Activated CD8-positive, alpha-beta T cell treated with anti-CD3 and anti-CD28 coated beads for 36 hours (primary cell): ENCODE results near the gene RAB11FIP4. TPM values are rescaled to one million over a fixed set of nuclear protein-coding genes. Genes with fewer than 3 reads are reported as not detected.
A peak's percentile ranks its signal among the peaks of the same experiment; 100 is the strongest.

ENCODE experiments used
- ATAC-seq: fragments of 200-7000 bp; cut with Tn5 transposase; one replicate; pipeline ENCODE4 v1.10.0; 2021; ENCODE audit warnings: mild to moderate bottlenecking, moderate library complexity
- CTCF ChIA-PET: fragments of 350-600 bp; sonication (Branson Sonifier 250); formaldehyde crosslinking; loops from one replicate; lab custom pipeline; 2021; ENCODE audit warnings: antibody characterized with exemption; lab: Charles Lee
- POLR2A ChIA-PET: fragments of 350-600 bp; sonication (Branson Sonifier 250); formaldehyde crosslinking; loops from one replicate; lab custom pipeline; 2021; ENCODE audit warnings: antibody characterized with exemption; lab: Charles Lee
- DNase-seq: peaks from one replicate; pipeline ENCODE4 v3.0.0-alpha.2; 2020
- H3K27ac Mint-ChIP-seq: one replicate; pipeline ENCODE4 v1.8.0; 2021; ENCODE audit warnings: mild to moderate bottlenecking, mixed read lengths
- H3K27me3 Mint-ChIP-seq: one replicate; pipeline ENCODE4 v1.8.0; 2021; ENCODE audit warnings: mixed read lengths
- H3K36me3 Mint-ChIP-seq: one replicate; pipeline ENCODE4 v1.8.0; 2021; ENCODE audit warnings: low read depth, mixed read lengths
- H3K4me1 Mint-ChIP-seq: one replicate; pipeline ENCODE4 v1.8.0; 2021; ENCODE audit warnings: low read depth, mixed read lengths
- H3K4me3 Mint-ChIP-seq: one replicate; pipeline ENCODE4 v1.8.0; 2021; ENCODE audit warnings: mild to moderate bottlenecking, moderate library complexity, mixed read lengths
- H3K9me3 Mint-ChIP-seq: one replicate; pipeline ENCODE4 v1.8.0; 2021; ENCODE audit warnings: mixed read lengths
- intact Hi-C: fragments of 100-400 bp; cut with micrococcal nuclease; formaldehyde crosslinking; loops from one replicate; pipeline ENCODE4 v1.10.0; 2022
- total RNA-seq, 2 experiments: library from RNA; stranded (reverse); gene quantifications; one replicate each; pipeline ENCODE4 v1.2.3, GENCODE V29; 2021
- TF ChIP-seq, protein P1 (sequence below): fragments of 200-600 bp; IDR thresholded peaks from one replicate; pipeline ENCODE4 v1.8.0; 2022; ENCODE audit warnings: antibody characterized with exemption, mild to moderate bottlenecking

RAB11FIP4 gene
- total RNA-seq, 2 experiments from 2014 or later = 38.2 to 39.1 TPM

- peak overlapping the region; percentile 82 for H3K27ac Mint-ChIP-seq
- CTCF ChIA-PET = interaction anchor here (1.1 to 1.2 kb wide), 2 partner anchors 13 to 14 kb away, joined by 3 to 6 read pairs; no protein-coding TSS in a partner anchor
- H3K4me1 Mint-ChIP-seq = peaks cover 67% of the 10 kb centered on the region
- H3K9me3 Mint-ChIP-seq = no peaks in the 10 kb centered on the region
- DNase-seq (no peak), ATAC-seq (no peak)
- no peaks in the 10 kb centered on the region for H3K27me3 Mint-ChIP-seq
- intact Hi-C loops = no loop called here
- TF ChIP-seq, protein P1, sequence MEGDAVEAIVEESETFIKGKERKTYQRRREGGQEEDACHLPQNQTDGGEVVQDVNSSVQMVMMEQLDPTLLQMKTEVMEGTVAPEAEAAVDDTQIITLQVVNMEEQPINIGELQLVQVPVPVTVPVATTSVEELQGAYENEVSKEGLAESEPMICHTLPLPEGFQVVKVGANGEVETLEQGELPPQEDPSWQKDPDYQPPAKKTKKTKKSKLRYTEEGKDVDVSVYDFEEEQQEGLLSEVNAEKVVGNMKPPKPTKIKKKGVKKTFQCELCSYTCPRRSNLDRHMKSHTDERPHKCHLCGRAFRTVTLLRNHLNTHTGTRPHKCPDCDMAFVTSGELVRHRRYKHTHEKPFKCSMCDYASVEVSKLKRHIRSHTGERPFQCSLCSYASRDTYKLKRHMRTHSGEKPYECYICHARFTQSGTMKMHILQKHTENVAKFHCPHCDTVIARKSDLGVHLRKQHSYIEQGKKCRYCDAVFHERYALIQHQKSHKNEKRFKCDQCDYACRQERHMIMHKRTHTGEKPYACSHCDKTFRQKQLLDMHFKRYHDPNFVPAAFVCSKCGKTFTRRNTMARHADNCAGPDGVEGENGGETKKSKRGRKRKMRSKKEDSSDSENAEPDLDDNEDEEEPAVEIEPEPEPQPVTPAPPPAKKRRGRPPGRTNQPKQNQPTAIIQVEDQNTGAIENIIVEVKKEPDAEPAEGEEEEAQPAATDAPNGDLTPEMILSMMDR = no peak
- POLR2A ChIA-PET = interaction anchor here (1.5 to 2.0 kb wide), 3 partner anchors 12 to 44 kb away, joined by 3 to 12 read pairs (median 7); no protein-coding TSS in a partner anchor
- H3K36me3 Mint-ChIP-seq = peaks cover 11% of the 10 kb centered on the region
- no peak overlapping the region for H3K4me3 Mint-ChIP-seq
Observed at GRCh38 chr17:31506517-31506916, 115.0 kb downstream of the RAB11FIP4 start.

- ChIA-PET CTCF (interaction anchor here (0.7 to 4.5 kb wide), 12 partner anchors 9 to 195 kb away, joined by 3 to 79 read pairs (median 6); partner anchors contain the start of gene EVI2B), POLR2A (interaction anchor here (0.9 to 6.9 kb wide), 8 partner anchors 9 to 351 kb away, joined by 3 to 175 read pairs (median 4); no protein-coding TSS in a partner anchor)
- Mint-ChIP-seq H3K27ac (peak overlapping the region; percentile 98), H3K9me3 (no peaks in the 10 kb centered on the region), H3K36me3 (peaks cover 8% of the 10 kb centered on the region), H3K27me3 (no peaks in the 10 kb centered on the region), H3K4me1 (peaks cover 62% of the 10 kb centered on the region), H3K4me3 (peak overlapping the region; percentile 76)
- intact Hi-C loops = no loop called here
- ATAC-seq (peak; percentile 82), DNase-seq (peak; percentile 81)
- TF ChIP-seq, protein P1 = peak; percentile 72
Observed at GRCh38 chr17:31508288-31509094, 117.0 kb downstream of the RAB11FIP4 start.

DNA sequence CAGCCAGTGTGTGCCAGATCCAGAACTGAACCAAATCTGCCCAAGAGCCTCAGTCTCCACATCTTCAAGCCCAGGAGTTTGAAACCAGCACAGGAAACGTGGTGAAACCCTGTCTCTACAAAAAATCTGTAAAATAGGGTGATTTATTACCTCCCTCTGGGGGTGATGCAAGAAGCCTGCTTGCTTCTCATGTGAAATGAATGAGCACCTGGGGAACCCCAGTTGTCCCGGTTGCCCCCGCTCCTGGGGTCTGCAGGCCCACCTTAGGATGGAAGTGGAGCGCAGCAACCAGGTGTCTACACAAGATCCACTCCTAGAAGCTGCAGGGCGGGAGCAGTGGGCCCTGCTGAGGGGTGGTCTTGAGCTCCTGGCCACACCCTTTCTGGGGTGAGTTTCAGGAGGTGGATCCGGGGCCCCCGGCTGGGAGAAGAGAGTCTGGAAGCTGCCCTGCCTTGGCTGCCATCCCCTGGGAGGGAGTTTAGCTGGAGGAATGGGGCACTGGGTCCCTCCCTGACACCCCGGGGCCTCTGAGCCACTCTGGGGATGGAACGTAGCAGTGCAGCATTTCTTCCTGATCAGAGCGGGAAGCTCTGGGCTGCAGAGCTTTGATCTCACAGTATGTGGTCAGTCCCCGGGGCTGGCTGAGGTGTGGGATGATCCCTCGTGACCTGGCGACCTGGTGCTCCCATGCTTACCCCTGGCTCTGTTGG lies 117.8 kb downstream of the RAB11FIP4 start:
- intact Hi-C loops = no loop called here
- ChIA-PET POLR2A (interaction anchor here (0.7 to 6.9 kb wide), 11 partner anchors 8 to 70 kb away, joined by 3 to 175 read pairs (median 4); no protein-coding TSS in a partner anchor), CTCF (interaction anchor here (0.8 to 4.5 kb wide), 16 partner anchors 10 to 333 kb away, joined by 3 to 79 read pairs (median 4); no protein-coding TSS in a partner anchor)
- Mint-ChIP-seq H3K9me3 (no peaks in the 10 kb centered on the region), H3K4me3 (peak overlapping the region; percentile 76), H3K27me3 (no peaks in the 10 kb centered on the region), H3K4me1 (peaks cover 64% of the 10 kb centered on the region), H3K36me3 (peaks cover 8% of the 10 kb centered on the region), H3K27ac (peak overlapping the region; percentile 98)
- DNase-seq = peak; percentile 37
- no peak for ATAC-seq
- TF ChIP-seq, protein P1 = no peak

GRCh38 chr17:31509805-31510177 lies 118.3 kb downstream of the RAB11FIP4 start:
- Mint-ChIP-seq H3K36me3 (peaks cover 8% of the 10 kb centered on the region), H3K4me3 (peak overlapping the region; percentile 76), H3K4me1 (peaks cover 62% of the 10 kb centered on the region), H3K27ac (peak overlapping the region; percentile 98), H3K27me3 (no peaks in the 10 kb centered on the region), H3K9me3 (no peaks in the 10 kb centered on the region)
- ChIA-PET POLR2A (interaction anchor here (0.6 to 6.9 kb wide), 11 partner anchors 8 to 1539 kb away, joined by 3 to 175 read pairs (median 4); no protein-coding TSS in a partner anchor), CTCF (interaction anchor here (1.0 to 4.5 kb wide), 14 partner anchors 10 to 333 kb away, joined by 3 to 79 read pairs (median 4); no protein-coding TSS in a partner anchor)
- DNase-seq (no peak), ATAC-seq (no peak)
- intact Hi-C loops = no loop called here
- TF ChIP-seq, protein P1 = no peak
